GM19043 (cell line): Measurements from ENCODE around the gene SLC19A1.

Experiments used
- ATAC-seq: cut with Tn5 transposase; IDR thresholded peaks from one replicate; pipeline ENCODE4 v1.9.1; 2021; ENCODE audit warnings: low read depth; ENCODE audit not compliant: unreplicated experiment

The SLC19A1 gene

DNA sequence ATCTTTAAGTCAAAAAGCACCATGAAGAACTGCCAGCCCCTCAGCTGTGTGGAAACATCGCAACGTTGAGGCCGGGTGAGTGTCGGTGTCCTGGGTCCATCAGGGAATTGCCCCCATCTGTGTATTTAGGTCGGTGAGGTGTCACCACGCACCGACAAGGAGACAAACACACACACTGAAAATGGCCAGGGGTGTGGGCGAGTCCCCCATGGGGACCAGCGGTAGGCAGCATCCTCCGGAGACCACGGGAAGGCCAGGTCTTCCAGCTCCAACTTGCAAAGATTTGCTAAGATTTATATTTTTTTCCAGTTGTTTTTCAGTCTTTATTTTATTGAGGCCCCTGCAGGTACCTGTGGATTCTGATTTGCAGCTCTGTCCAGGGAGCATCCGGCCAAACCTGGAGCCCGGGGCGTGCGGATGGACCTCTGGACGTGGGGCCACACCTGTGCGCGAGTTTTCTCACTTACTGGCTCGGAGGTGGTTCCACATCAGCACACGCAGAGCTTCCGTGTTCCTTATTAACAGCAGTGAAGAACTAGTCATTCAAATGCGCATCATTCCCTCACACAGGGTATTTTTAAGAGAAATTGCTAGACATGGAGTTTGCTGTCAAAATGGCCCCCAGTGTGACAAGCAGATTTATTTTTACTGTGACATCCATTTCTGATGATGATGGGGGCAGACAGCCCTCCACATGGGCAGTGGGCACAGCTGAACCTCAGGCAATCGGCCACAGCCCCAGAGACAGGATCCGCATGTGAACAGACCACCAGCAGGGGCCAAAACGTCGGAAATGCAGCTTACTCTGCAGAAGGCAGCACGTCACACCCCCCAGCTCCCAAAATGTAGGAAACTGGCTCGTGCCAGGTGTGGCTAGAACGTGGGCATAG lies 17.2 kb upstream of the SLC19A1 start:
- no peak for ATAC-seq

DNA sequence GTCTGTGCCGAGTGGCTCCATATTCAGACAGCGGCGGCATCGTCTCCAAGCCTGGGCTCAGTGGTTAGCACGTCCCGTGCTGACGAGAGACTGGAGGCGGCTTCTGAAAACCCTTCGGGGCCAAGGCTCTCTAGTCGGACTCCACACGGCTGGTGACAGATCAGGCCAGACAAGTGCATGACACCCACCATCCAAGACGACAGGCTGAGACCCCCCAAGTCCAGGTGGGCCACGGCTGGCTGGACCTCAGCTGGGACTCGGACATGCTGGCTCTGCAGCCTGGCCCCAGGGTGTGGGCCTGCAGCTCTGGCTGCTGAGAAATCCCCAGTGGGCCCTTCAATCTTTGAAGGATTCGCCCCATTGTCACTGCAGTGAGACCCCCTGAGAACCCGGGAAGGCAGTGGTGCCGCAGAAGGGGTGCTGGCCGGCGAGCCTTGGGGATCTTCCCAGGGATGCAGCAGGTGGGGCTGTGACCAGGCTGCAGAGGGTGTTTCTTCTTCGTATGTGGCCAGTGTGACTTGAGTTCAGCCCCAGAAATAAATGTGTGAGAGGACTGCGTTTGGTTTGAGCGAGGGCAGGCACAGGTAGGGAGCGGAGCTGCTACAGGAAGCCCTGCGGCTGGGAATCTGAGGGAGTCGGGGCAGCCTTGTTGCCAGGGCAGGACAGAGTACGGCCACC lies 15.9 kb upstream of the SLC19A1 start:
- ATAC-seq, result no peak

DNA sequence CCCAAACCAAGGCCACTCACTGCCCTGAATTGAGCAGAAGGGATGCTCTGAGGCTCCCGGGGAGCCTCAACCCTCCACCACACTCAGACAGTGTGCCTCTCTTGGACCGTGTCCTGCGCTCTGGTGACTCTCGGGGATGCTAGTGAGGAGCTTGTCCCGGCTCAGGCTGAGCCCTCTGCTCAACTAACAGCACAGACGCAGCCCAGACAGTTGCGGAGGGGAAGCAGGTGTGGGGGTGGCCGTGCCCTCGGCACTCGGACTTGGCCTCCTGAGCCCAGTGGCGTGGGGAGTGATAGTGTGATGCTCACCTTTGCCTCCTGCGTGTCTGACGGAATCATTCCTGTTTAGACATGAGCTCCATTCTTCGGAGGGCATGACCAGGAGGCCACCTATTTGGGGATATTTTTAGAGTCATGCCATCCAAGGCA lies 15.4 kb upstream of the SLC19A1 start:
- no peak for ATAC-seq

DNA sequence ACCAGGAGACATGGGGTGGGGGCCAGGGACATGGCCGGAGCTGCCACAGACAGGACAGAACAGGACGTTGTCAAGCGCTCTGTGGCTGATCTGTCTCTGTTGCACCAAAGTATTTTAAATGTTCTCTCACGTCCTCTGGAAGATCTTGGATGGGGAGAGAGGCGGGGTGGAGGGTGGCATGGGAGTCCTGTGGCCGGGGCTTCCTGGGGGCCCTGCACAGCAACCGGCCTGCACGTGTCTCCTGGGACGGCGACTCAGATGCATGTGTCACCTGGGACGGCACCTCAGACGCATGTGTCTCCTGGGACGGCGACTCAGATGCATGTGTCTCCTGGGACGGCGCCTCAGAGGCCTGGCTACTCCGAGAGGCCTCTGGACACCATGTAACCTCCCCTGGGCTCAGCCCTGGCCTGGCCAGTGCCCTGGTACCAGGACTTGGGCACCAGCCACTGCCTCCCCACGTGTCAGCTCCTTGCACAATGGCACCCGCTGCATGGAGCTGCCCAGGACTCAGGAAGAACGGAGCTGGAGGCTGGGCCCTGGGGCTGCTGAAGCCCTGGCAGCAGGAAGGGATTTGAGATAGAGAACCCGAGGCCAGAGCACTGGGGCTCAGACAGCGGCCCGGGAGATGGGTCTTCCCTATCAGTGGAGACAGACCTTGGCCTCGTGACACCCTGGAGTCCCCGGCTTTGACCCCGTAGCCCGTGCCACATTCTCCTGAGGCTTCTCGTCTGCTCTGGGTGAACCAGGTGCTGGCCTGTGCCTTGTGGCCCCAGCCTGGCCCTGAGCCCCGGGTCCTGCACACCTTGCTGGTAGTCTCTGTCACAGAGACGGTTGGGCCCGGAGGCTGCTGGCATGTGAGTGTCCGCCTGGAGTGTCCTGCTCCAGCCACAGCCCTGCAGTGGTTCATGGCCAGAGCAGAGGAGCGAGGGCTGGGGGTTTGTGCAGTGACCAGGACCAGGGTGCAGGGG lies 14.7 kb upstream of the SLC19A1 start:
- ATAC-seq, result no peak

DNA sequence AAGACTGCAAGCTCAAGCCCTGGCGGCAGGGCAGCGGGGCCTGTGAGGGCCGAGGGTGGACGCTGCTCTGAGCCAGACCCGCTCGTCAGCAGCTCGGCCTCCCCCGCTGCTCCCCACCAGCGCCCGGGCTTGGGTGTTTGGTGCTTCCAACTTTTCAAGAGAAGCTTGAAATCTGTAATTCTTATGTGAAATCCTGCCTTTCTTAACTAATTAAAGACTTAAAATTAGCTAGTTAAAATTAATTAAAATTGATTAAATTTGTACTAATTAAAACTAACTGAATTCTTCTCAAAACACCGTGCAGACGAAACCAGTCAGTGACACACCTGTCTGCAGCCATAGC lies 14.0 kb upstream of the SLC19A1 start:
- no peak for ATAC-seq

DNA sequence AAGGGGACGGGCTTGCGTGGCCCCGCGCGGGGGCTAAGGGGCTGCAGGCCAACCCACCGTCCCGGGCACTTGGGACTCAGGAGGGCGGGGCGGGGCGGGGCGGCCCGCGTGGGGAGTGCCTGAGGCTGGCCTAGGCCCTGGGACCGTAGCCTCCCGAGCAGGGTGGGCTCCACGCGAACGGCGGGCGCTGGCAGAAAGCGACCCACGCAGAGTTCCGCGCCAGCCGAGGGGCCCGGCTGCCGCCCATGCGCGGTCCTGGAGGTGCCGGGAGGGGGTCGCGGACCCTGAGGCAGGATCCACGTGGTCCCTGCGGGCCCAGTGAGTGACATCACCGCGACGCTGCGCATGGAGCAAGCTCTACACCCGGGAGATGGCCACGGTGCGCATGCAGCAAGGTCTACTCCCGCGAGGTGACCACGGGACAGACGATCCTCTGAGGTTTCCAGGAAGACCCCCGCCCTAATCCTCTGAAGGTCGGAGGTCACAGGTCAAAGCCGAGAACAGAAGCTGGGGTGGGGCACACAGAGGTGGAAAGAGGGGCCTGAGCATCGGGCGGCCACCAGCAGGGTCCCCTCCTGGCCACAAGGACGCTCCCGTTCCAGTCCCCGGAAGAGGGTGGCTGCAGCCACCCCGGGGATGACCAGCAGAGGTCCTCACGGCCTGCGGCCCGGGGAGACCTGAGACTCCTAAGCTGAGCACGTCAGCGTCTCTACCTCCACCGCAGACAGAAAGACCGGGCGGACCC lies 13.5 kb upstream of the SLC19A1 start:
- ATAC-seq, result no peak

DNA sequence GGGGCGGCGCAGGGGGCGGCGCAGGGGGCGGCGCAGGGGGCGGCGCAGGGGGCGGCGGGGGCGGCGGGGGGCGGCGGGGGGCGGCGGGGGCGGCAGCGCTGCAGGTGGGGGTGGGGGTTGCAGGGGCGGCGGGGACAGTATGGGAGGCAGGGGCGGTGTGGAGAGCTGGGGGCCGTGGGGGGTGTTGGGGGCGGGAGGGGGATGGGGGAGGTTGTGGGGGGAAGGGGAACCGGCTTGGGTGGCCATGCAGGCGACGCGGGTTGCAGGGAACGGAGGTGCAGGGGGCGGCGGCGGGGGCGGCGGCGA lies 13.0 kb upstream of the SLC19A1 start:
- ATAC-seq, result no peak

DNA sequence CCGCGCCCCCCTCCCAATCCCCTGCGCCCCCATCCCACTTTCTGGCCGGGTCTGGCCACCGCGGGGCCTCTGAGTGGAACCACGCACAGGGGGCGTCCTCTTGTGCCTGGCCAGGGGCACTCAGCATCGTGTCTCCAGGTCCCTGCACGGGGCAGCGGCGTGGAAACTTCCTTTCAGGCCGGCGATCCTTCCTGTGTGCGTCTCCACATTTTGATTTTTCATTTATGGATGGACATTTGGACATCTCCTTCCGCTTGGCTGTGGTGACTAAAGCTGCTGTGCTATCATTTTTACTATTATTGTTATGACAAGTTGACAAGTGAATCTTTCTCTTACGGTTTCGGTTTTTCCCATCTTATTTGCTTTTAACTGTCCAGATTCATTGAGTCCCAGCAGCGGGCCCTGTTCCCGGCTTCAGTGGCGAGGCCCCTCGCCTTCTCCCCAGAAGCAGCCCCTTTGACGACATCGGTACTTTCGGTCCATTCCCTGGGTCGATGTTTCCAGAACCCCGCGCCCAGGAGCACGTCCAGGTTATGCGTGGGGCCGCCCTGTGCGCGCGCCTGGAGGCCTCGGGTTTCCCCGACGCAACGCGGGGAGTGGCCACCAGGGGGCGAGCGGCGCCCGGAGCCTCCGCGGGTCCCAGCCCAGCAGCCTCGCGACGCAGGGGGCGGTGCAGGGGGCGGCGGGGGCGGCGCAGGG lies 12.4 kb upstream of the SLC19A1 start:
- no peak for ATAC-seq

DNA sequence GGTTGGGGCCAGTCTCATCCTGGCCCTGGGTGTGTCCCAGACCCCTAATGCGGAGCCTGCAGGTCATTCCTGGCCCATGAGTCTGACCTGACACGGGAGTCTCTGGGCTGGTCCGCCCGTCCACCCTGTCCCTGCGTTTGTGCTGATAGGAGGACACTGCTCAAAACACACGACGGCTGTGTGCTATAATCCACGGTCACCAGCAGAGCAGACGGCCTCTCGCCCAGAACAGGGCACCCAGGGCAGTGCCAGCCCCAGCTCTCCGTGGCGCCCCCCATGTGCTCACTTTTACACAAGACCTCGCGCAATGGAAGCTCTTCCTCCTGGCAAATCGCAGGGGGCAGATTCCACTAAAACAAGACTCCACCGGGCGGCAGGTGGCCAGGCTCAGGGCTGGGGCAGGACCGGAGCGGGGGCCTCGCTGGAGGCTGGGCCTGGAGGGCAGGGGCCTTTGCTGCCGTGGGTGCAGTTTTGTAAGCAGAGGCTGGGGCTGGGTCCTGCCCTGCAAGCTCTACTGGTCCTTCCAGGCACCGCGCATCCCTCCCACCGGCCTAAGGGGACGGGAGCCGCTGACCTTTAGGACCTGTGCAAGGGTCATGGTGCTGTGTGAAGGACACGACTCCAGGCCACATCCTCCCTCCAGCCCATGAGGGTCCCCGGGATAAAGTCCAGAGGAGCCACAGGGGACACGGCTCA lies 10.6 kb upstream of the SLC19A1 start:
- ATAC-seq, result no peak

DNA sequence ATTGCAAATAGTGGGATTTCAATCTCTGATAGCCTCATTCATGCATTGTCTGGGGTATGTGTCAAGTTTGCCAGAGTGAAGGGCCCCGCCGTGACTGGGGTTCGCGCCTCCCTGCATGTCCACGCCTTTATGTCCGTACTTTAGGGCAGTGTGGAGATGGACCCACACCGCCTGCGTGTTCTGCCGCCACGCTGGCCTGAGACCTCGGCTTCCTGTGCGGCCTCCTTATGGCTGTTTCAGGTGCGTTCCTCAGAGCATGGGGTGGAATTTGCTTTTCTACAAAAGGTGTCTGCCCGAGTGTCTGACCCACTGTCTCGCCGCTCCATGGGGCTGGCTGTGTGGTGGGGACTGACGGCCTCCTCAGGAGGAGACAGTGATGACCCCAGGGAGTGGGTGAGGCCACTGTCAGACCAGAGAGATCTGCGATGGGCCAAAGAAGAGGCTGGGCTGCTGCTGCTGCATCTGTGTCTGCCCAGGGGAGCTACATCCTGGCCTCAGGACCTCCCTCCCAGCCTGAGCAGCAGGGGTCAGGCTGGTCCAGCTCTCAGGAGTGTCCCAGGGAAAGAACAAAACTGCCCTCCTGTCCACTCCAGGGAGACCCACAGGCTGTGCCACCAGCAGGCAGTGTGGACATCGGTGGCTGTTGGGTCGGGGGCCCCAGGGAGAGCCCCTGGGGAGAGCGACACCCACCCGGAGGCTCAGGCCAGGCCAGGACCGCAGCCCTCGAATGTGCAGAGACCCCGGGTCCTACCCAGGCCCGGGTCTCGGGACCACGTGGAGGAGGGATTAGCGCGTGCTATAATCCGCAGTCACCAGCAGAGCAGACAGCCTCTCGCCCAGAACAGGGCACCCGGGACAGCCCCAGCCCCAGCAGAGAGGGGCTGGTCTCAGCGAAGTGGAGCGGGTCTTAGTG lies 9.8 kb upstream of the SLC19A1 start:
- ATAC-seq, result no peak

DNA sequence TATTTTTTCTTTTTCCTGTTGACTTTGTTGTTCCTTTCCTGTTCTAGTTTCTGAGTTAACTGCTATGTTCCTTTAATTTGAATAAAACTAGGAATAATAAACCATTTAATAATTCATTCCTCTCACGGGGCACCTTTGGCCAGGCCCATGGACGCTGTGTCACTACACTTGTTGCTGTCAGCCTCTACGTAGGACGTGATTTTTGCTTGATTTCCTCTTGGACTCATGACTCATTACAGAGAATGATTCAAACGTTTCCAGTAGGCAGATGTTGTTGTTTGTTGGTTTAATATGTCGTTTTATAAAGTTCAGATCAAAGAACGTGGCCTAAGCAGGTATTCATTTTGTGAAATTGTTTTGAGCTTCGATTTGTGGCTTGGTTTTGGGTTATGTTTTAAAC lies 9.1 kb upstream of the SLC19A1 start:
- ATAC-seq, result no peak

DNA sequence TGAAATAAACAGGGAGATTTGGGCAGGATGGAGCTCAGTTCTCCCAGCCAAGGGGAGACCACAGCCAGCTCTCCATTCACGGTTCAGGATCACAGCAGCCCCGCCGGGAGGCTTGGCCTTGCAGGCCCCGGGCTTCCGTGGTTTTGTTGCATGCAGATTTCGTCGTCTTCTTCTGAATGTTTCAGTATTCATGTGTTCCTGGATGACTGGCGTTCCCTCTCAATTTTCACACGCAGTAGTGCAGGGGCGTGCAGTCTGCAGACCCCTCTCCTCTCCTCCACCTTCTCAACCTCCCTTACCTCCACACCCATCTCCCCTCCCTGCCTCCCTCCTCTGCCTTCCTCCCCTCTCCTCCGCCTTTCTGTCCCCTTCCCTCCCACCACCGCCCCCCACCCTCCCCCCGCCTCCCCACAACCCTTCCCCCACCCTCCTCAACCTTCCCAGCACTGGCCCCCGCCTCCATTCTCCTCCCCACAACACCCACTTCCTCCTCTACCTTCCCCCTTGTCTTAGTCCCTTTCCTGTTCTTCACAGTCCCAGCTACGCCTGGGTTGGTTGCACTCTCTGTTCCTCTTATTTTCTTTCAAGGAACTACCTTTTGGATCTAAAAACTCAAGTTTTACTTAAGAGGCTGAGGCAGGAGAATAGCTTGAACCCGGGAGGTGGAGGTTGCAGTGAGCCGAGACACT lies 8.4 kb upstream of the SLC19A1 start:
- peak; percentile 41 for ATAC-seq

DNA sequence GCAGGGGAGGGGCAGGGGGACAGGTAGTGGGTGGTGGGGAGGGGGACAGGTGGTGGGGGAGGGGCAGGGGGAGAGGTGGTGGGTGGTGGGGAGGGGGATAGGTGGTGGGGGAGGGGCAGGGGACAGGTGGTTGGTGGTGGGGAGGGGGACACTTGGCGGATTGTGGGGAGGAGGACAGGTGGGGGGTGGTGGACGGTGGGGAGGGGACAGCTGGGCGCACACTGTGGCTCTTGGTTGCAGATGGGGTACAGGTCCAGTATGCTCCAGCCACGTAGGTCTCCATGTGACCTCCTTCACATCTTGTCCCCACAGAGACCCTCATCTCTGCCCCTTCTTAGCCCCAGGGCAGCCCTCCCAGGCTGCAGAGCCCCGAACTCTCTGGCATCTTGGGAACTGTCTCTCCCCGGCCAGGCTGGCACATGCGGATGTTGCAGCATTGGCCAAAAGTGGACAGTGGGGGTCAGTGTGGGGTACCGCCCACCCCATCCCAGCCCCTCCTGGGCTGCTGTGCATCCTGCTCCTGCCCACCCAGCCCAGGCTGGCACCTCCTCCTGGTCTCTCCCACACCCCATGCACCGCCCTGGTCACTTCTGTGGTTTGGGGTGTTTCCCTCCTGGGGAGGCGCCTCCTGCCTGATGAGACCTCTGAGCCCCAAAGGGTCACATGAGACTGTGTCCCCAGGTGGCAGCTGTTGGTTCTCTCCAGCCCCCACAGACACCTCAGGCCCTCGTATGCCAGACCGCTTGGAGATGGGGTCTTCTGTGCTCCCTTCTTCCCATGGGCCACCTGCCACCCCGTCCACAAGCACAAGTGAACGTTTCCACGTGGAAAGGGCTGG lies 7.6 kb upstream of the SLC19A1 start:
- ATAC-seq, result no peak

DNA sequence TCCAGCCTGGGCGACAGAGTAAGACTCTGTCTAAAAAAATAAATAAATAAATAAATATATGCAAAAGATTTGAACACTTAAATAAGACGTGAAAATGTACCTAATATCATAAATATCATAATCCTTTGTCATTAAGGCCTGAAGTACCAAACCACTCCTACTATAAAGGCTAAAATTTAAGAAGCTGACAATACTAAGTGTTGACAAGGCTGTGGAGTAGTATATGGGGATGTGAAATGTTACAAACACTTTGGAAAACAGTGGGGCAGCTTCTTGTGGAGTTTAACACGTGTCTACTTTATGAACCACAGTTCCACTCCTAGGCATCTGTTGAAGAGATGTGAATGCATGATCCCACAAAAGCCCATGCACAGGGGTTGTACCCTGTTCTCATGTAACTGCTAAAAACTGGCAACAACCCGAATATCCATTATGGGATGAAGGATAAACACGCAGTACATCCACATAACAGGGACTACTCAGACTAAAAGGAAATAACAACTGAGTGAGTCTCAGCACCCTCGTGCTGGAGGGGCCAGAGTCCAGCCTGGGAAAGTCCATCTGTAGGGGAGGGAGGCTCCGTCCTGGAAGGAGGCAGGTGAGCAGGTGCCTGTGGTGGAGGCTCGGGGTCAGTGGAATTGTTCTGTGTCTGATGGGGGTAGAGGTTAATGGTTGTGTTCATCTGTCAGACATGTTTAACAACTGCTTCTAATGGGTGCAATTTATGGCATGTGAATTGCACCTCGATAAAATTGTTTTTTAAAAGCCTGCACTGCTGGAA lies 6.7 kb upstream of the SLC19A1 start:
- ATAC-seq, result no peak

DNA sequence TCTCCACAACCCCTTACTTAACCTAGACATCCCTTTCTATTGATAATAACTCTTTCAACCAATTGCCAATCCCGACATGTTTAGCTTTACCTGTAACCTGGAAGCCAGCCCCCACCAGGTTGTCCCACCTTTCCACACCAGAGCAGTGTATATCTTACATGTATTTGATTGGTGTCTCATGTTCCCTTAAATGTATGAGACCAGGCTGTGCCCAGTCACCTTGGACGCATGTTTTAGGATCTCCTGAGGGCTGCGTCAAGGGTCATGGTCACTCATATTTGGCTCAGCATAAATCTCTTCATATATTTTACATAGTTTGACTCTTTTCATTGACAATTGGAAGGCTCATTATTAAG lies 5.3 kb upstream of the SLC19A1 start:
- ATAC-seq, result no peak
